ENCODE results near the gene DNAJA2.

DNAJA2 gene

DNA sequence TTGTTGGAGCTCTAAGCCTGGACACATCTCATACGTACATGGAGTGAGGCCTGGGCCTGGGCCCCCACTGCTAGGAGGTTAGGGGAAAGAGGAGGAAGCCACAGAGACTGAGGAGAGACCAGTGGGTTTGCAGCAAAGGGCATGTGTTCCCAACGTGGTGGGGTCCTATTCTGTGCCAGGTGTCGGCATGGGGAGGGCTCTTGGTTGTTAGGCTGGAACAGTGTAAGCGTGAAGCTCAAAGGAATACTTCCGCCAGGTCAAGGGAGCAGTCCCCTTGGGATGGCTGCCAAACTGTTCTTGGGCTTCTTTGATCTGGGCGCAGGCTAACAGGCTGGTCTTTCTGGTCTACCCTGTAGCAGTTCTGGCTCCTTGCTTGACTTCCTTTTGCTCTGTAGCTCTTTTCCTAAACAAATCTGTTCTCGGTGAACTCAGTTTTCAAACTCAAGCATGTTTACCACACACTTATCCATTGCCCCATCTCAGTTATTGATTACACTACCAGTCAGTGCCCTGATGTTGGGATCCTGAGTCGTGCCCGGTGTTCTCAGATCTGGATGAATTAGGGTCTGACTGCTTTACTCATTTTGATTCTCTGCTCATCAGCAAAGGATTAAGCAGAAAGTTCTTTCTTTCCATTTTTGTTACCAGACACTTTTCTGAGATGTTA is 52.9 kb downstream of the DNAJA2 start:
- no peak for TF ChIP-seq CTCF (conservative IDR thresholded peaks at IDR 0.05; ENCODE audit: low read depth, low read length)
- no peak overlapping the region for H3K4me3 ChIP-seq (ENCODE audit: low read depth, low read length)
- no peak for DNase-seq (ENCODE audit: low read depth)

GRCh38 chr16:46918905-46919792 is 54.3 kb downstream of the DNAJA2 start:
- no peak overlapping the region for H3K4me3 ChIP-seq (ENCODE audit: low read depth, low read length)
- no peak for TF ChIP-seq CTCF (conservative IDR thresholded peaks at IDR 0.05; ENCODE audit: low read depth, low read length)
- DNase-seq (ENCODE audit: low read depth) = no peak

GRCh38 chr16:46918400-46918799 is 55.1 kb downstream of the DNAJA2 start:
- DNase-seq (ENCODE audit: low read depth) = no peak
- no peak for TF ChIP-seq CTCF (conservative IDR thresholded peaks at IDR 0.05; ENCODE audit: low read depth, low read length)
- no peak overlapping the region for H3K4me3 ChIP-seq (ENCODE audit: low read depth, low read length)

DNA sequence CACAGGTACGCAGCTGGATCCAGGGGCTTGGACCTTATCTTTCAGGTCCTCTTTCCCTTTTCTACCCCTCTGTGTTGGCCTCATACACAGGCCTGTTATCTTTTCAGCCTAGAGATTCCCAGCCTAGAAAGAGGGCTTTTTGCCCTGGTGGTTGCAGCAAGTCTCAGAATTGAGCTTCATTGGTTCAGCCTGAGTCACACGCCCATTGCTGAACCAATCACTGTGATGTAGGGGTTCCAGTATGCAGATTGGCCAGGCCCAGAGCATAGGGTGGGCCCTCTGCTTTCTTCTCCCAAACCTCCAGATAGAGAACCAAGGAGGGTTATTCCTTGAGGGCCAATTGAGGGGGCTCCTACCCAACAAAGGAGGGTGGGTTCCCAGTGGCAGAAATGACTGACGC is 56.5 kb downstream of the DNAJA2 start:
- no peak overlapping the region for H3K4me3 ChIP-seq (ENCODE audit: low read depth, low read length)
- TF ChIP-seq CTCF (conservative IDR thresholded peaks at IDR 0.05; ENCODE audit: low read depth, low read length) = no peak
- peak; percentile 20 for DNase-seq (ENCODE audit: low read depth)

DNA sequence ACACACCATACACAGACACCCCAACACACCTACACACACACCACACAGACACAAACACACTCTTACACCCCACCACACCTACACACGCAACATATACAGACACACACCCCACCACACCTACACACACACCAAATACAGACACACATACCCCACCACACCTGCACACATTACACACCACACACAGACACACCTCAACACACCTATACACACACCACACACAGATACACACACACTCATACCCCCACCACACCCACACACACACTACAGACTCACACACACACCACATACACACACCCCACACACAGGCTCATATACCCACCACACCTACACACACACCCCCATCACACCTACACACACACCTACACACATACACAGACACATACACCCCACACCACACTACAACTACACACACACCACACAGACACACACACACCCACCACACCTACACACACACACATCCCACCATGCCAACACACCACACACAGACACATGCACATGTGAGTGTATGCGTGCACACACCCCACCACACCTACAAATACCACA is 57.9 kb downstream of the DNAJA2 start:
- no peak overlapping the region for H3K4me3 ChIP-seq (ENCODE audit: low read depth, low read length)
- TF ChIP-seq CTCF (conservative IDR thresholded peaks at IDR 0.05; ENCODE audit: low read depth, low read length) = no peak
- DNase-seq (ENCODE audit: low read depth) = no peak

GRCh38 chr16:46914556-46915201 is 58.8 kb downstream of the DNAJA2 start:
- TF ChIP-seq CTCF (conservative IDR thresholded peaks at IDR 0.05; ENCODE audit: low read depth, low read length) = no peak
- no peak for DNase-seq (ENCODE audit: low read depth)
- no peak overlapping the region for H3K4me3 ChIP-seq (ENCODE audit: low read depth, low read length)

Measured in choroid plexus epithelial cell (primary cell).